ENCODE results near the gene KIAA1671.

The KIAA1671 gene

DNA sequence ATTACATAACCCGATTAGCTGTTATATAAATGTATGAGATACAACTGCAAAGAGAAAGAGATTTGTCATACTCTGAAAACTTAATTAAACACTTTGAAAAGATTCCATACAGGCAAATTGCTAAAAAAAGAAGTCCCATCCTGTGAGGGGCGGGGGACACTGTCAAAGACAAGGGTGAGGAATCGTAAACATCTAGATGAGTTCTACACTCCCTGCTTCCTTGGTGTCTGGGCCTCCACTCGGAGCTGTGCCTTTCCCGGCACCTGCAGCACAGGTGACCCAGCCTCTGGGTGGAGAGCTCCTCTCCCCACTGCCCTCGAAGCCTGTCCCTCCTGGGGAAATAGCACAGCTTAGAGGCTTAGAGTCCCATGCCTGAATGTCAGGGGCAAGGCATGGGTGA lies 177.9 kb downstream of the KIAA1671 start:
- no peak overlapping the region for H3K27ac ChIP-seq
- no peak for DNase-seq (ENCODE audit: low read depth, low spot score)

DNA sequence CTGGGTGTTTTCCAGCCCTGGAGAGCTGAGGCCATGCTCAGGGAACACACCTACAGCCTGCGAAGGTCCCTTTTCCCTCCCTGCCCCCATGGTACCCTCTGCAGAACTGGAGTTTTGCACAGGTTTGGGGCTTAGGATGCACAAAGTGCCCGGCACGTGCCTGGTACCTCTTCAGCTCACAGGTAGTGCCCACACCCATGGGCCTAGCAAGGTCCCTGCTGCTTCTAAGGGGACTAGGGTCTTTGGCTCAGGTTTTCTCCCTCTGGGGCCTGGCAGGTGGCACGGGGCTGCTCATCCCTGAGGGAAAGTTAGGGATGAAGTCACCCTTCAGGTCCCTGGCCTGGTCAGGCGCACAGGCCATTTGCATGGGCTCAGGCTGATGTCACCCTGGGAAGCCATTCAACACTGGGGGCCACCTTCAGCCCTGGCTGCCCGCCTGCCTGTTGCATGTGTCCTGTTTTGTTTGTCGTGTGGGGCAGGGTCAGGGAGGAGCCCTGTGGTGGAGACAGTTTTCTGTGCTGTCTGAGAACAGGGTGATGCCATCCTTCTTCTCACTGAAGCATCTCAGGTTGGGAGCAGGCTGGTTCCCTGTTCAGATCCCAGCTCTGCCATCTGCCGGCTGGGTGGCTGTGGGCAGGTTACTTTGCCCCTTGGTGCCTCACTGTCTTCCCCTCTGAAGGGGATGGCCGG lies 178.8 kb downstream of the KIAA1671 start:
- H3K27ac ChIP-seq = no peak overlapping the region
- no peak for DNase-seq (ENCODE audit: low read depth, low spot score)

DNA sequence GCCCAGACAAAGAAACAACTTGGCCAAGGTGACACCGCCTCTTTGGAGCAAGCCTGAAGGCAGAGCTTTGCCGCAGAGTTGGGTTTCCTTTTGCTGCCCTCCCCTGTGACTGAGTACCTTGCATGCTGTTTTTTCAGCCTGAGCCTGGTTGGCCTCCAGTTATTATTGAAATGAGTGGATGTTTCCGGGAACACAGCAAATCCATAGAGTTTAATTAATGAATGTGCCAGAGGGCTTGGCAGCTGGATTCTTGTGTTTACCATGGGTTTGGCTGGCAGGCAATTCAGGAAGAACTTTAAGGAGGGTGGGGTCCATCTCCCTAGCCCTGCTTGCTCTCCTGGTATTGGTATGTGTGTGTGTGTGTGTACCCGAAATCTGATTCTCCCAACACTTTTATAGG lies 181.5 kb downstream of the KIAA1671 start:
- peak overlapping the region; percentile 57 for H3K27ac ChIP-seq
- DNase-seq (ENCODE audit: low read depth, low spot score) = peak; percentile 64

DNA sequence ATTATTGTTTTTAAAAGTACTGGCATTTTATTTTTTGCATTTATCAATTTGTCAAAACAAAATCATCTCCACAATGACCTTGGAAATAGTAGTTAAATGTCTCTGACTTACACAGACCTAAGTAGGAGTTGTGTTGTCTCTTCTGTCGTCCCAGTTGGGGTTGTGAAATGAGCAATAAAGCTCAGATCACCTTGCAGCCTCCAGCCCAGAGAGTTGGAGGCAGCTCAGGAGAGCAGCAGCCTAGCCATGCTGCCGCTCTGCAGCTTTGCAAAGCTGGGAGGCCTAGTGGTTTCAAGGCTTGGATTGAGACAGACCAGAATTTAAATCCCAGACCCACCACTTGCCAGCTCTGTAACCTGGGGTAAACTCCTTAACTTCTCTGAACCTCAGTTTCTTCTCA lies 181.9 kb downstream of the KIAA1671 start:
- peak overlapping the region; percentile 57 for H3K27ac ChIP-seq
- no peak for DNase-seq (ENCODE audit: low read depth, low spot score)

DNA sequence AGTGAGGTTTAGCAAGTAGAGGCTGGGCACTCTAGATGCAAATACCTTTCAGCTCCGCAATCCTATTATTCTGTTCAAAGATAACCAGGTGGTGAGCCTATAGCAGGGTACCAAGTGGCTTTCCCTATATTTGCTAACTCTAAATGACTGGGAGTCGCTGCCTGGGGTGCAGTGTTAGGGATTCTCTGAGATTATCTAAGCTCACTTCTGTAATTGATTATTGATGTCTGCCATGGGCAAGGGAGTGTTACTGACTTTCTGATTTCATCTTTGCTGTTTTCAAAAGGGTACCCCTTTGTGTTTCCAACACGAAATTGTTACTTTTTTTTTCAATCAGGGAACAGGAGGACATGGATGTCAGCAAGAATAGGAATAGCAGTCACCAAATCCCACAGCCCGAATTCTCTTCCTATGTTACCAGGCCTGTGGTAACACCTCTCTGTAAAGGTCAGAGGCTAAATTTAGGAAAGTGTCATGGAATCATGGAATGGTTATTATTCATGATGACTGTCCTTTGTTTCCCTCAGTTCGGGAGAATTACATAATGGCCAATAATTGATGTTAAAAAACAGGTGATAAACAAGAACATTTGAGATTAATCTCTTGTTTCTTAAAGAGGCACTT lies 184.5 kb downstream of the KIAA1671 start:
- H3K27ac ChIP-seq = no peak overlapping the region
- DNase-seq (ENCODE audit: low read depth, low spot score) = no peak

DNA sequence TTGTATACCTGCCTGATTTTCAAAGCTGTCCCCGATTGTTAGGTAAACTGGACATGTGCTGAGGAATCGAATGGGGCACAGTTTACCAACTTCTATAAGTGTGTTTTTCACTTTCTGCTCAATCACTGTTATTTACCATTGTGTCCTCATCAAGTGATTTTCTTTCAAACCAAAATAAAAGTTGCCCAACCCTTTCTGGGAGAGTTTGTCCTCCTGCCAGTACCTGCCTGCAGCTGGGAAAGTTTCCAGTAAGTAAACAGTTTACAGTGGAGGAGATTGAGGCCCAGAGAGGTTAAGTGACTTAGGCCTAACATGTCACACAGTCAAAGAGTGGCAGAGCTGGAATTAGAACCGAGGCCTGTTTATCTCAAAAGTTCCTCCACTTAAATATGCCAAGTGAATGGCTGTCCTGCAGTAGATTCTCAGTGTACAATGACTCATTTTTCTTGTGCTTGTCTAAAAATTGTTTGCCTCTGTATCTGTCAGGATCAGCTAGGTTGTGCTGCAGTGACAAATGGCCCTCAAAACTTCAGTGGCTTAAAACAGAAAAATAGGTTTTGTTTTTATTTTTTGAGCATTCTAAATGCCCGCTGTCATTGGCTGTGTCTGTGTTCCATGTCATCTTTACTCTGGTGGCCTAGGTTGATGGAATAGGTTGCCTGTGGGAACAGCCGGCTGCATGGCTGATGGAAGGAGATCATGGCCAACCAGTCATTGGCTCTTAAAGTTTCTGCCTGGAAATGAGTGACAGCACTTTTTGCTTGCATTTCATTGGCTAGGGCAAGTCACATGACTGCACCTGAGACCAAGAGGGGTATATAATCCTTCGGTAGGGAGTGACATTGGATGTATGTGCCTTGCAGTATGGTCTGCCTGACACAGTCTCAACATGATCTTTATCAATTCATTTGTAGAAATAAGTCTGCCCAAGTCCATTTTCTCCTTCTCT lies 185.3 kb downstream of the KIAA1671 start:
- no peak overlapping the region for H3K27ac ChIP-seq
- no peak for DNase-seq (ENCODE audit: low read depth, low spot score)

DNA sequence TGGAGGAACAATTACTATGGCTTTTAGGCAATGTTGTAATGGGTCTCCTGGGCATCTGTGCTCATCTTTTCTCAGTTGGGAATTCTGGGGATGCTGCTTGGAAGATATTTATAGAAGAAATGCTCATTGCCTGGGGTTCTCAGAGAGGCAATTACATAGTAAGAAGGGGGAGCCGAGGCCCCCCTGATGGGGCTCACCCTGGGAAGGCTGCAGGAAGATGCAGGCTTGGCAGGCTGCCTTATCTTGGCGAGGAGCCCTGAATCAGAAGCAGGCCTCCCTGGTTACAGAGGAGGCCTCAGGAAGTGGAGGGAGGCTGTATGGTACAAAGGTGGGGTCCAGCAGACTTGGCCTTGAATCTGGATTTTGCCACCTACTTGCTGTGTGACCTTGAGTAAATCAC lies 186.5 kb downstream of the KIAA1671 start:
- H3K27ac ChIP-seq = no peak overlapping the region
- no peak for DNase-seq (ENCODE audit: low read depth, low spot score)

DNA sequence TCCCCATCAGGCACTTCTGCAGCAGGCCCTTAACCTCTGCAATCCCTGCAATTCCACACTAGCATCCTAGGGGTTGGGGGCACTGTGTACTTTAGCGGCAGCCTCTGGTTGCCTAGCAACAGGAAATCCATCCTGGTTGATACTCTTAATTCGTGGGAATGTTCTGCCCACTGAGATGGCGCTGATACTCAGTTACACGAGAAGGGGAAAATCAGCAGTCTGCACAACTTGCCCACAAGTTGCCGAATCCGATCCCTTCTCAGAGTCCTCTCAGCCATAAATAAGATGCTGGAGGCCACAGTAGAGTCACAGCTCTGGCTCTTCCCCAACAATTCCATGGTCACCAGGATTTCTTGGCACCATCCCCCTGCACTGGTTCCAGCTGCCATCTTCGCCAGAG lies 189.6 kb downstream of the KIAA1671 start:
- no peak for DNase-seq (ENCODE audit: low read depth, low spot score)
- H3K27ac ChIP-seq = no peak overlapping the region

DNA sequence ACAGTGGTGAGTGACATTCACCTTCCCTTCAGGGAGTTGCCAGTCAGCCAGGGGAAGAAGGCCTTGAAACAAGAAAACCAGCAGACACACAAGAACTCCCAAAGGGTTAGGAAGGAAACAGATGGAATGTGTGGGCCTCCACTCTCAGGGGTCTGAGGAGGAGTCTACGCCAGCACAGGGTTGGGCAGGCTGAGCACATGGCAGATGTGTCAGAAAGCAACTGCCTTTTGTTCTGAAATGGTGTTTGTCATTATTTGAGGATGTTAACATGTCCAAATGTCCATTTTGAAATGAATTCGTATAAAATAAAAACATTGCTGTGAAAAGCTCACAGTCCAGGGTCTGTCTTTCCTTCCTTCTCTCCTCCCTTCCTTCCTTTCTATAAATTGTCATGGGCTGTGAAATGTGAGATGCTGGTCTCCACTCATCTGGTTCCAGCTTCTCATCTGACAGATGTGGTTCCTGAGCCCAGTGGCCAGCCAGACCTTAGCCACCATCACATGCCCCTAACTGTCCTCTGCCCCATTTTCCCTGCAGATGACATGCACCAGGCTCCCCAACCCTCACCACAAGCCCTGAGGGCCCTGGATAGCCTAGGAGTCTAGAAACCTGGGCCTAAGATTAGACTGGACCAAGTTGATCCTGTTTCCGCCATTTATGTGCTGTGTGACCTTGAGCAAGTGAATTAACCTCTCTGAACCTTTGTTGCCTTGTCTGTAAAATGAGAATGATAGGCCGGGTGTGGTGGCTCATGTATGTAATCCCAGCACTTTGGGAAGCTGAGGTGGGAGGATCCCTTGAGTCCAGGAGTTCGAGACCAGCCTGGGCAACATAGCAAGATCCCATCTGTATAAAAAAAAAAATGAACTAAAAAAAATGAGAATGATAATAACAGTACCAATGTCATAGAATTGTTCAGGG lies 190.9 kb downstream of the KIAA1671 start:
- no peak overlapping the region for H3K27ac ChIP-seq
- no peak for DNase-seq (ENCODE audit: low read depth, low spot score)

DNA sequence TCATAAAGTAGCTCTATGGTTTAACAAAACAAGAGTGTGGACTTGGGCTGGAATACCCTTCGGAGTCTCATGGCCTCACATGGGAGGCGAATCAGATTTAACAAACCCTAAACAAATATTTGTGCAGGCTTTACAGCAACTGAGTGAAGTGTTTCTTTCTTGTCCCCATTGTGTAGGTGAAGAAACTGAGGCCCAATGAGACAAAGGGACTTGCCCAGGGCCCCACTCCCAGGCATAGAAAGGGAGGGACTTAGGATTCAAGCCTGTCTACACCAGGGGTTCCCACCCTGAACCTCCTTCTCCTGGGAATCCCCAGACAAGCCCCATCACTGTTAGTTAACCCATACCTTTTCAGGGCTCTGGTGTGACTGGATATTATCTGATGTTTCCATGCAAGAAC lies 192.0 kb downstream of the KIAA1671 start:
- DNase-seq (ENCODE audit: low read depth, low spot score) = no peak
- H3K27ac ChIP-seq = no peak overlapping the region

DNA sequence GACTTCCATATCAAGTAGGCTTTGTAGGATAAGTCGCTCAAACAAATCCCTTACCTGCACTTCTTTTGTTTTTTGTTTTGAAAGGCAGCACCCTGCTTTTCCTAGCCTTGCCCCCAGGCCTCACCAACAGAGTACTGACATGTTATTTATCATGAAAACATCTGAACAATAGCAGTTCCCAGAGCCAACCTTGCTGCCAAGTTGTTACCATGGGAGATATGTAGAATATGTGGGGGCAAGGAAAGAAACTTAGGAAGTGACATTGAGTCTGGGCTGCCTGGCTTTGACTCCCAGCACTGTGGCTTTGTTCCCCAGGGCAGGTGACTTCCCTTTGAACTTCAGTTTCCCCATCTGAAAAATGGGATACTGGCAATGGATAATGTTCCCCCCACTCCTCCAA lies 193.8 kb downstream of the KIAA1671 start:
- no peak overlapping the region for H3K27ac ChIP-seq
- no peak for DNase-seq (ENCODE audit: low read depth, low spot score)

DNA sequence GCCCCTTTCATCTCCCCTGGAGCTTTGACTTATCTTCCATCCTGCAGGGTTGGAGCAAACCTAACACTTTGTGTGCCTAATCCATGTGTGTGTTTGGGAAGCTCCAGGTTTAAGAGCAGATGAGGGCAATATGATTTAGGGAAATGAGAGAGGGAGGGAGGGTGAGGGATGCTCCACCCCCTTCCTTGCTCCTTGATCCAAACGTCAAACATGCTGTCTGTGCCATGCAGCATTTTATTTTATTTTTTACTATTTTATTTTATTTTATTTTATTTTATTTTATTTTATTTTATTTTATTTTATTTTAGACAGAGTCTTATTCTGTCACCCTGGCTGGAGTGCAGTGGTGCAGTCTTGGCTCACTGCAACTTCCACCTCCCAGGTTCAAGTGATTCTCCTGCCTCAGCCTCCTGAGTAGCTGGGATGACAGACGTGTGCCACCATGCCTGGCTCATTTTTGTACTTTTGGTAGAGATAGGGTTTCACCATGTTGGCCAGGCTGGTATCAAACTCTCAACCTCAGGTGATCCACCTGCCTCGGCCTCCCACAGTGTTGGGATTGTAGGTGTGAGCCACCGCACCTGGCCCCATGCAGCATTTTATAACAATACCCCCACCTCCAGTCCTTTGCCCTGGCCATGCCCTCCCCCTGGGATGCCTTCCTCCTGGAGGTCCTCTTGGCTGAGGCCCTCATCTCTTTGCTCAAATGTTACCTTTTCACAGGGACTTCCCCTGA lies 194.6 kb downstream of the KIAA1671 start:
- no peak overlapping the region for H3K27ac ChIP-seq
- no peak for DNase-seq (ENCODE audit: low read depth, low spot score)

DNA sequence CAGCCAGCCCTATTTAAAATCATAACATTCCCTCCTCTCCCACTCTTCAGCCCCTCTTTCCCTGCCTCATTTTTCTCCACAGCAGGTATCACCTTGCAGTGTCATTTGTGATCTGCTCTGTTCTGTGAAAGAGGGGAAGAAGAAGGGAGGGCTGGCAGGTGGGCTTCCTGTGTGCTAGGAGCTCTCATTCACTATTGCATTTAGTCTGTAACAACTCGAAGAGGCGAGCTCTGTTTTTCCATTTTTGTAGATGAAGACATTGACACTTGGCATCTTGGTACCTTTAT lies 195.1 kb downstream of the KIAA1671 start:
- H3K27ac ChIP-seq = no peak overlapping the region
- DNase-seq (ENCODE audit: low read depth, low spot score) = no peak

DNA sequence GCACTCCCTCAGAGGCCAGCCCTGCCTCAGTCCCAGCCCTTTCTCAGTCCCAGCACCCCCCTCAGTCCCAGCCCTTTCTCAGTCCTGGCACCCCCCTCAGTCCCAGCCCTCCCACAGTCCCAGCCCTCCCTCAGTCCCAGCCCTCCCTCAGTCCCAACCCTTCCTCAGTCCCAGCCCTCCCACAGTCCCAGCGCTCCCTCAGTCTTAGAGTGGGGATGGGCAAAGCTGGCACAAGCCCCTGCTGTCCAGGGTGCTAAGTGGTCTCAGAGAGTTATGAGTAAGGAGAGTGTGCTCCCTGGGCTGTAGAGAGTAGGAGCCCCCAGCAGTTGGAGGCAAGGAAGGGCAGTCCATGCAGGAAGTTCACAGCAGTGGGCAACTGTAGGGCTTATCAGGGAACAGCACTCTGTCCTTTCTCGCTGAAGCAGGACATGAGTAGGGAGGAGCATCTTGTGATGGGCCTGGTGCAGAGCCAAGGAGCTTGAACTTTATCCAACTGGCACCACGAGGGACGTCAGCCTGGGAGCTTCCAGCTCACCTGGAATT lies 195.7 kb downstream of the KIAA1671 start:
- no peak overlapping the region for H3K27ac ChIP-seq
- DNase-seq (ENCODE audit: low read depth, low spot score) = no peak

DNA sequence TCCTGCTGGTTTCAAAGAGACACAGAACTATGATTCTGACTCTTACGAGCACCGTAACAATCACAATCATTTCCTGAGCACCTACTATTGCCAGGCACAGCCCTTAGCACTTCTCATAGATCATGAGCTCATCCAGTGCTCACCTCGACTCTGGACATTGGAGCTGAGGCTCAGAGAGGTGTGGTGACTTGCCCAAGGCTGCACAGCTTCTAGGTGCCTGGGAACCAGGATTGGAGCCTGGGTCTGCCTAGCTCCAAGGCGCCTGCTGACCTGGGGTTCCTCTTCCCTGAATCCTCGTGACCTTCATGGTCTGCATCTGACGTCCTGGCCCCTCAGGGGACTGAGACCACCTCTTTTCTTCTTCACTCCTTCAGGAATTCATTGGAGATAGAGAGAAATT lies 196.5 kb downstream of the KIAA1671 start:
- DNase-seq (ENCODE audit: low read depth, low spot score) = no peak

DNA sequence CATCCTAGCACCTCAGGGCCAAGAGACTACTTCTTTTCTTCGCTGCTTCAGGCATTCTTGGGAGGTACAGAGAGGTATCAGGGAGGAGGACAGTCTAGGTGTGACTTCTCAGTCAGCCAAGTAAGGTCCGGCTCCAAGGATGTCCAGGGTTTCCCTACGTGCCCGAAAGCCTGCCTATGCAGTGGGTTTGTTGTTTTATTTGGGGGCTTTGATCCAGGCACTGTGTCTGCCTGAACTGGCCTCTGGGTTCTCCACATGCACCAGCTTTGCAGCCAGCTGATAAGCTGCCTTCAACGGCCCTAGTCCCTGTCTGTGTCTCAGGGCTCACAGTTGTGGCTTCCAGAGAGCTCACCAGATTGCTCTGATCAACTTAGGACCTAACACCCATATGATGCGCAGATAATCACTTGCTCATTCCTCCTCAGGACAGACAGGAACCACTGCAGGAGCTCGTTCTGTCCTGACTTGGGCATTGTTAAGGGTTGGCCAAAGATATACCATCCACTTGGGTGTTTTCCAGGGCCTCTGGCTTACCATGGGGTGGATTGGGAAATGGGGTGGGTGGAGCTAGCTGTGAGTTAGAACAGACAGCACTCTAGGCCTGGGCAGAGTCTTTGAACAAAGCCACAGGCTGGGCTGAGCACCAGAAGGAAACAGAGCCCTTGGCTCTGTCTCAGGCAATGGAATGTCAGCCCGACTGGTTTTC lies 201.6 kb downstream of the KIAA1671 start:
- H3K27ac ChIP-seq = peak overlapping the region; percentile 48
- peak; percentile 59 for DNase-seq (ENCODE audit: low read depth, low spot score)

More for the DNA sequence above, 196.5 kb downstream of the KIAA1671 start:
- H3K27ac ChIP-seq = no peak overlapping the region

DNA sequence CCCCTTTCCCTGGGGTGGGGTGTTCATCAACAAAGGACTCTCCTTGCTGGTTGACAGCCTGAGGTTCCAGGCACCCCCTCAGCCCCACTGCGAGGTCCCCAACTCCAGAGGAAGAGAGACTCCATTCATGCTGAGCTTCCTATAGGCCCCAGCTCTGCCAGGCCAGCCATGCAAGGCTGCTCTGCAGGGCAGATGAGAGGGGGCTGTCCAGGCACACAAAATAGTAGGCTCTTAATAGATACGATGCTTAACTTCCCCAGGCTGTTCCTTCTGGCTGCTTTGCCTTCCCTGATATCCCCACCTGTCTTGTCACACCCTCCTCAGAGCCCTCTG lies 202.1 kb downstream of the KIAA1671 start:
- DNase-seq (ENCODE audit: low read depth, low spot score) = no peak
- H3K27ac ChIP-seq = peak overlapping the region; percentile 48

DNA sequence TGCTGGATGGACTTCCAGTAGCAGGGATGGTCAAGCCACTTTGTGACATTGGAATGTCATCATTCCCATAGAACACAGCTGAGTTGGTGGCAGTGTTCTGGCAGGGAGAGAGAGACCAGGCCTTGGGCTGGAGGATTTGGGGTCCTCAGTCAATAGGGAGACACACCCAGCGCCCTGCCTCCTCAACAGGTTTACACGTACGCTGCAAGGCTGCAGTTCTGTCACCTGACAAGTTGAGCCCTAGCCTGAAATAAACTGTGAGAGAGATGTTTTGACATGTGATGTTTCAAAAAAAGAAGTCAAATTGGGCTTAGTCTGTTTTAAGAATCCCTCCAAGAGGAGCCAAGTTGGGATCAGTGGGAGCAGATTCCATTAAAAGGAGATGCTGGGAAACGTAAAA lies 204.2 kb downstream of the KIAA1671 start:
- no peak overlapping the region for H3K27ac ChIP-seq
- no peak for DNase-seq (ENCODE audit: low read depth, low spot score)

DNA sequence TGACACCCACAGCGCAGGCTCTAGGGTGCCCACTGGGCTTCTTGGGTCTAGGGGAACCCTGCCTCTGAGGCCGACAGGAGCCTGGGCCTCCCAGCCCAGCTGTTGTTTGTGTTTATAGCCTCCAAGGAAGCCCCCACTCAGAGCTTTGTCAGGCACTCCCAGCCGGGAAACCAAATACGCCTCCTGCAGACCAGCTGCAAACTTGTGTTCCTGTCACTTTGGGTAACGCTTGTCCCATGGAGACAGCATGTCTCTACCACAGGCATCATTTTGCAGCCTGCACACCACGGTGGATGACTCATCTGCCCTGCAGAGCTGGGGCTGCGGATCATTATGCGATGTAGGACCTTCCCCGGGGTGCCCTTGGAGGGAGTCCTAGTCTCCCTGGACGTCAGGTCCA lies 206.5 kb downstream of the KIAA1671 start:
- DNase-seq (ENCODE audit: low read depth, low spot score) = no peak
- no peak overlapping the region for H3K27ac ChIP-seq
